Raji (cell line): ENCODE measurements around the gene TMEM87B.

Experiments
- POLR2A ChIP-seq: IDR thresholded peaks from 2 replicates; pipeline ENCODE4 v1.6.1; 2011; ENCODE audit warnings: low read depth, low read length, control low read depth; ENCODE audit not compliant: insufficient read depth

TMEM87B gene

DNA sequence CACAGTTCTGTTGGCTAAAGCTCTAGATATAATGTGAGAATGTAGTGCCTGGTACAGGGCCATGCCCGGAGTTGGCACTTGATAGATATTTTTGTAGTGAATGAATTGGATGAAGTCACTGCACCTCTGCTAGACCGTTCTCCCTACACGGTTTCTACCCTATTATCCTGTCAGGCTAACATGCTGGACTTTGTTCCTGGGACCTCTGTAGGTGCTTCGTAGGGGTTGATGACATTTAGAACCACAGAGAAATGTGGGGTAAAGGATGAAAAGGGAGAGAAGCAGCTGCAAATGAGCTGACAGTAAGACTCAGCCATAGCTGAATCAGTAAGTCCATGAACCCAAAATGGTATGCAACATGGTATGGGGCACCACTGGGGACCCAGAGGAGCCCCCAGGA is 79.1 kb downstream of the TMEM87B start:
- no peak for TF ChIP-seq POLR2A

DNA sequence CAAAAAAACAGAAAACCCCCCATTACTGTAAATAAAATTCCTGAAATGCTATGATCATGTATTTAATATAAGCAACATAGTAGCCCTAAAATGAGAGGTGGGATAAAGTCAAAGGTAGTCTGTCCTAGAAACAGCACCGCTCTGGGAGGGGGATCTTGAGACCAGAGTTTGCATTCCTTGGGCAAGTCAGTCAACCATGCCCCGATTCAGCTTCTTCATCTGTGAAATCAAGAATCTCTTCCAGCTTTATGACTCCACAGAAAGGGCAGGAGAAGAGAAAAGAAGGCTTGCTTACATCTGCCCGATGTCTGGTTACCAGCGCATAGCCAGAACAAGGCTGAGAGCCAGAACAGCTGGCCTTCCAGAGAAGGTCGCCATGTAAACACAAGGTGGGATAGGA is 81.0 kb downstream of the TMEM87B start:
- TF ChIP-seq POLR2A = no peak

DNA sequence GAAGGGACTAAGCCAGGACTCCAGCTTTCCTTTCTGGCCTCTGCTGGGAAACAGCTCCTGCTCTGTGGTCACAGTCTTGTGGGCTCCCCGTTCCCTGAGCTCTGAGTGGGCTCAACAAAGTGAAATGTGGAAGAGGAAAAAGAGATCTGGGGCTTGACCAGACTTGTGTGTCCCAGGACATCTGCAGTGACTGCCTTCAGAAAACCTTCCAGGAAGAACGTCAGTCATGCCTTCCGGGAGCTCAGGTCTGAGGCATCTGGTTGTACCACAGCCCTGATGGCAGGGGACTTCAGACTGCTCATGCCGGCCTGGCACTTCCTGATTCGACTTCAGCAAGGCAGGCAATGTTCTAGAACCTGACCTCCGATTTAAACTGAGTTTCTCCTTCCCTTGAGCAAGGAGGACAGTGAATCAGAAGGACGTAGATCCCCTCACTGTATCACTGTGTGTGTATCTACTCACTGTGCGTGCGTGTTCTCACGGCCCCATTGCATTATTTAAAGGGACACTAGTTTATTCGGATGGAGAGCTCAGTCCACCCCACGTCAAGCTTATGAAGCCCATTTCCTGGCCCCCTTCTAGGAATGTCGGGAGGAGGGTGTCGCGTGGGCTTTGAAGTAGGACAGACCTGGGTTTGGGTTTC is 82.6 kb downstream of the TMEM87B start:
- no peak for TF ChIP-seq POLR2A

DNA sequence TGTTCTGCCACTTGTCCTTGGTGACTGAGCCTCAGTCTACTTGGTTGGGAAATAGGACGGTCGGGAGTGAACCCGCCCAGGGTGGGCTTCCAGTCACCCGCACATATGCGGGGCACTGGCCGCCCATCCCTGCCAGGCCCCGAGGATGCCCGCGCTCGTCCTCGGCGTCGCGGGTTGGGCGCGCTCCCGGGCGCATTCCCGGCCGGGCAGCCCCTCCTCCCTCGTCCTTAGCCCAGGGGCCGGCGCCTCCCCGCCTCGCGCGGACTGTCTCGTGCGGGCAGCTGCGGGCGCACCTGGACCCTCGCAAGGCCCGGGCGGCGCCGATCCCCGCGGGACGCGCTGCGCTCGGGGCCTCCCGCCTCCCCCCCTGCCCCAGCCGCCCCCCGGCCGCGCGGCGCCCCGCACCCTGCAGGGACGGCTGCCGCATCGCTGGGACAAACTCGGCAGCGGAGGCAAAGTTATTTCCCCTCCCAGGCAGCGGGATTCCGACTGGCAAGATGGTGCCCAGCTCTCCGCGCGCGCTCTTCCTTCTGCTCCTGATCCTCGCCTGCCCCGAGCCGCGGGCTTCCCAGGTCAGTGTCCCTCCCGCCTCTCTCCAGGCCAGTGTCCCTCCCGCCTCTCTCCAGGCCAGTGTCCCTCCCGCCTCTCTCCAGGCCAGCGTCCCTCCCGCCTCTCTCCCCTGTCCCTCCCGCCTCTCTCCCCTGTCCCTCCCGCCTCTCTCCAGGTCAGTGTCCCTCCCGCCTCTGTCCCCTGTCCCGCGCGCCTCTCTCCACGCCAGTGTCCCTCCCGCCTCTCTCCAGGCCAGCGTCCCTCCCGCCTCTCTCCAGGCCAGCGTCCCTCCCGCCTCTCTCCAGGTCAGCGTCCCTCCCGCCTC is 83.3 kb downstream of the TMEM87B start, which contains the start of gene FBLN7:
Gene FBLN7, plus strand, starts transcription at position 227 of the 874 bp plus-strand sequence. Its CDS starts 271 bp downstream, at position 498.
- TF ChIP-seq POLR2A = no peak

DNA sequence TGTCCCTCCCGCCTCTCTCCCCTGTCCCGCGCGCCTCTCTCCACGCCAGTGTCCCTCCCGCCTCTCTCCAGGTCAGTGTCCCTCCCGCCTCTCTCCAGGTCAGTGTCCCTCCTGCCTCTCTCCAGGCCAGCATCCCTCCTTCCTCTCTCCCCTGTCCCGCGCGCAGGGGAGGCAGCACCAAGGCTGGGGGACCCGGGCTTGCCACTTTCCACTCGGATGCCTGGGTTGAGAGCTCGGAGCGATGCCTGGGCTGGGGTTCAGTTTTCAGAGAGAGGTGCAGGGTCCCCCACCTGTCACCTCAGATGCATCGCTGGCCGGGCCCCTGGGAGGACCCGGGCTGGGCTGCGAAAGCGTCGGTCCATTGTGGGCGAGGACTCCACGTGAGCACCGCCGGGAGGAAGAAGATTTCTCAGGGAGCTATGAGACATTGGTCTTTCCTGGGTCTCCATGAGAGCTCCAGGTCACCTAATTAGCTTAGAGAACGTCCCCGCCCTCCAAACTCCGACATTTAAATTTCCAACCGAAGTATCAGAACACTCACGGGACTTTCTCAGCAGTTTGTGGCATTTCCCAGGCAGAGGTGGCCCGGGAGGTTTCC is 85.2 kb downstream of the TMEM87B start:
- no peak for TF ChIP-seq POLR2A

DNA sequence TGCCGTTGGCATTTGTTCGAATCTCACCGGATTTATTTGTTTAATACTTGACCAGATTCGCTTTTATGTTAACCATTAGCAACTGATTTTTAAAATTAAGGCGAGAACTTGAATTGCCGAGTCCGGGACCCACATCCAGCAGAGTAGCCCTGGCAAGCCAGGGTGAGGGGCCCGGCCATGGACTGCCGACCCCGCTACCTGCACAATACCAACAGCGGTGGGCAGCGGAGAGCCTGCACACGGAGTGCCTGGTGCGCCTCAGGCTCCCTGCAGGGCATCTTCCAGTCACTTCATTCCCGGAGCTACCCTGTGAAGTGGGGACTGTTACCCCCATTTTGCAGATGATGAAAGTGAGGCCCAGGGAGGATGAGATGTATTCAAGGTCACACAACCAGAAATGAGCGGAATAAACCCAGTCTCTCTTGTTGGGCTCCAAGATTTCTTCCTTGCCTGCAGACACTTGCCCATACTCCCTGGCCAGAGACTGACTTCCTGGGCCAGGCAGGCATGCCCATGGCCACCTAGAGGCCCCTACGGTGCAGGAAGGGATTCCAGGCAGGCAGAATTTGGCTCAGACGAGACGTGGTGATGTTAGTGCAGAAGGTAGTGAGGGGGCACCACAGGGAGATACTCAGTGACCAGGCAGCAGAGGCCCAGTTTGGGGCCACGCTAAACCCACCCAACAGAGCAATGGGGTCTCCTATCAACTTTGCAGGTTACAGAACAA is 86.0 kb downstream of the TMEM87B start:
- TF ChIP-seq POLR2A = no peak

DNA sequence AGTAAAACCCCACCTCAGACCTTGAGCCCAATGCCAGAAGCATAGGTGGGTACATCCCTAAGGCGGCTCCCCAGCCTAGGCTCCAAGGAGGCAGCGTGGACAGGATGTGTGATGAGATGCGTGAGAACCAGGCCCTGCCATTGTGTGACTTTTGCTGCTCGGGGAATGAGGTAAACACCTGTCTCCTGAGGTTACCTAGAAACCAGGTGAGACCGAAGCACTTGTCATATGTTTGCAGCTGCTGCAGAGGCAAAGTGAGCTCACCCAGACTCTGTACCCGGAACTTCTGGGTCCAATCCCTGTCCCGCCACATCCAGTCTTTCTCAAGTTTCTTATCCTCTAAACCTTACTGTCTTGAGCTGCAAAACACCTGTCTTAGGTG is 86.5 kb downstream of the TMEM87B start:
- TF ChIP-seq POLR2A = no peak

DNA sequence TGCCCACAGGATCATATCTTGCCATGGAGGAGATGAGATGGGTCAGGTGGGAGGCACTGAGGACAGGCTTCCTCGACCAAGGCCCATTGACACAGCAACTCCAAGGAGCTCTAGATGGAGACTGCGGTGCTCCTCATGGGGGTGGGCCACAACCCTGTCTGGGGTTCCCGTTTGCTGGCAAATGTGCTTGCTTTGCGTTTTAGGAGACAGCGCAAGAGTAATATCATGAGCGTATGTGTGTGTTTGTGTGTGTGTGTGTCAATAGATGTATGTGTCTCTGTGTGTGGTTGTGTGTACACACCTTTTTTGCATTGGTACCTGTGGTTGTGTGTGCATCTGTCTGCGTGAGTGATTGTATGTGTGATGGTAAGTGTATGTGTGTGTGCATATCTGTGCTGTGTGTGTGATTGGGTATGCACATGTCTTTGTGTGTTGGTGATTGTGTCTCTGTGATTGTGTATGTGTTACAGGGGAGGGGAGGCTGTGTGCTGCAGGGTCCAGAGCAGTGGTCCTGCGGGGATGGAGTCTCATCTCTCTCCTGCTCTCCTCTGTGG is 87.5 kb downstream of the TMEM87B start:
- no peak for TF ChIP-seq POLR2A

DNA sequence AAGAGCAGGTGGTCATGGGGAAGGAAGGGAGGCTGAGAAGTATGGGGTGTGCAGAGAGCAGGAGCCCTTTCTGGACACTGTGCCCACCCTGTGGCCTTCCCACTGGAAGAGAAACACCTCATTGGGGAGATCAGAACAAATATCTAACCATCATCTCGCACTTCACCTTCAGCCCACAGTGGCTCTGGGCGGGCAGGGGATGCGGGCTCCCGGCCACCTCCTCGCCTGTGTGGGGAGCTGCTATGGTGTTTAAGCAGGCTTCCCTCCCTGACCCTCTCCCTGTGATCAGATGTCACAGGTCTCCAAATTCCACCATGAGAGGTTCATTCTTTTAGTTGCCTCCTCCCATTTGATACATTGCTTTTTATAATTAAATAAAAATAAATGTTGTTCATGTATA is 88.1 kb downstream of the TMEM87B start:
- TF ChIP-seq POLR2A = no peak

DNA sequence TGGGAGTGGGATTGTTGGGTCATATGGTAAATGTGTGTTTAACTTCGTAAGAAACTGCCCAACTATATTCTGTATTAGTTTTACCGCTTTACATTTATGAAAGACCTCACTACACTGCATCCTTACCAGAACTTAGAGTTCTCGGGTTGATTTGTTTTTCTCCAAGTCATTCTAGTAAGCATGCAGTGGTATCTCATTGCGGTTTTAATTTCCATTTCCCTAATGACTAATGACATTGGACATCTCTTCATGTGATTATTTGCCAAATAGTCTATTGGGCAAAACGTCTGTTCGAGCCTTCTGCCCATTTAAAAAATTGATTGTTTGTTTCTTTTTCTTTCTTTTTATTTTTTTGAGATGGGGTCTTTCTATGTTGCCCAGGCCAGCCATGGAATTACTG is 89.9 kb downstream of the TMEM87B start:
- TF ChIP-seq POLR2A = no peak

DNA sequence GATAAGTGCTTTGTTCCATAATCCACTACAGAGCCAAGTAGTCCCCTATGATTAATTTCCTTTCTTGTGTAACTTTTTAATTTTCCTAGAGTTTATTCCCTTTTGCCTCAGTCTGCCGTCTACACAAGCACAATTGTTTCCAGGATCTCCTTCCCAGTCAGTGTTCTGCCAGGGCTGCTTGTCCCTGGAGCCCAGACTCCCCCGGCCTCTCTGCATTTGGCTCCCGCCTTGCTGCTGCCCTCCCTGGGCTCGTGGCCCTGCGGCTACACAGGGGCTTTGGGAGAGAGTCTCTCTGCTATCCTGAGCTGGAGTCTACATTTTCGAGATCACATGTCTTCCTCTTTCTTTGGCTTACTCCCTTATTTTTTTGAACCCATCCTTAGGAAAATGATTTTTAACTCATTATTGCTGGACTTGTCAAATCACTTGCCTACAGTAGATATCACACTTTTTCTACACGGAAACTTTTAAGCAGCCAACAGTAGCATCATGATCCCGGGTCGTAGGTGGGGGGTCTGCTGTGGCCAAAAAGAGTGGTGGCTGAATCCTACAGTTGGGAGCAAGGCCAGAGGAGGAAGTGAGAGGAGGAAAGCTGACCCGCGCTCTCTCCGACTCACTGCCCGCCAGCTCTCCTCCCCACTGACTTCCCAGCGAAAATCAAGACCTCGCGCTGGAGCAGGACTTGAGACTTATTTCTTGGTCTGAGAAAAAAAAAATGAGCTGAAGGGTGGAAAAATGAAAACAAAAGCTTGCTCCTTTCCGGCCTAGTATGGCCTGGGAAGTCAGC is 92.5 kb downstream of the TMEM87B start:
- TF ChIP-seq POLR2A = no peak

DNA sequence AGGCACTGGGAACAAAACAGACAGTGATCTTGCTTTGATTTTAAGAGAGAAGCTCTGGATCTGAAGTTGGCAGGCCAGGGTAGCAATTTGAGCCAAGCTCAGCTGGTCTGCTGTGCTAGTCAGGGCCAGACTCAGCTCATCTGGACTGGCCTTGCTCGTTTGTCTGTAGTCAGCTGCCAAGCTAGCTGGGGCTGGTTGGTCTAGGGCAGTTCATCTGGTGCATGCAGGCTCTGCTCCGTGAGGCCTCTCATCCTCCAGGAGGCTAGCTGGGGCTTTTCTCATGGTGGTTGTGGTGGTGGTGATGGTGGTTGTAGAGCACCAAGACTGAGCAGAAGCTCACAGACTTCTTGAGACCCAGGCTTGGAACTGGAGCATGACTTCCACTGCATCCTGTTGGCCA is 93.4 kb downstream of the TMEM87B start:
- TF ChIP-seq POLR2A = no peak

DNA sequence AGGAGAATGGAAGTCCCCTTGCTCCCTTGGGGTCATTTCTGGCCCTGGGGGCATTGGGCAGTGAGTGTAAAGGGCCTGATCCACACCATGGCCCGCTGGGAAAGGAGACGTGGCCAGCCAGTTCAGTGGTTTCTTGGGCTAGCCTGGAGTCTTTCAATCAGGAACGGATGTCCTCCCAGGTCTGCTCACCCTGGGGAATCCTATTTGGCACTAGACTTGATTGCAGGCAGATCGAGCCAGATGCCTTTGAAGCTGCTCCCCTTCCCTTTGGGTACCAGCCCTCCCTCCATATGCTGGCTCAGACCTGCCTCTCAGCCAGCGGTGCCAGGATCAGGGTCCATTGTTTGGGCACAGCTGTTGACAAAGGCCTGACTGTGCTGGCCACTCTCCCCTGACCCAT is 94.1 kb downstream of the TMEM87B start:
- no peak for TF ChIP-seq POLR2A

DNA sequence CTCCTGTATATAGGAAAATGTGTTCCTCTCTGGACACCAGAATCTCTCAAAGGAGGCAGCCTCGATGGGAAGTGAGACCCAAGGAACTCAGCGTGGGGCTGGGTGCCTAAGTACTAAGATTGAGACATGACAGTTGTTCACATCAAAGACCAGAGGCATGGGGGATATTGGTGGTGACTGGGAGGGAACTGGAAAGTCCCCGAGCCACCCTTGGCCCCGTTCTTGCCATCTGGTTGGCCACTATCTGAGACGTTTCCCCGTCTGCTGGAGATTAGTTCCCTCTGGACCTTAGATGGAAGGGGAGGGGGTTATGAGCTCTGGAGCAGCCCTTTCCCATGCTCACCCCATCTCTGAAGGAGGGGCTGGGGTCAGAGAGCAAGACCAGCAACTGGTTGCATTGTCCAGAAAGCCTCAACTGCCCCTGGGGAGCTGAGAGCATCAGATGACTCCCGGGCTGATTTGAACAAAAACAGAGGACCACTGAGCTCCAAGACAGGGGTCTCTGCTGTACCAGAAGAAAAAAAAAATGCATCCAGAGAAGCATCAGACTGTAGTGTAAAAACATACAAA is 94.9 kb downstream of the TMEM87B start:
- no peak for TF ChIP-seq POLR2A

DNA sequence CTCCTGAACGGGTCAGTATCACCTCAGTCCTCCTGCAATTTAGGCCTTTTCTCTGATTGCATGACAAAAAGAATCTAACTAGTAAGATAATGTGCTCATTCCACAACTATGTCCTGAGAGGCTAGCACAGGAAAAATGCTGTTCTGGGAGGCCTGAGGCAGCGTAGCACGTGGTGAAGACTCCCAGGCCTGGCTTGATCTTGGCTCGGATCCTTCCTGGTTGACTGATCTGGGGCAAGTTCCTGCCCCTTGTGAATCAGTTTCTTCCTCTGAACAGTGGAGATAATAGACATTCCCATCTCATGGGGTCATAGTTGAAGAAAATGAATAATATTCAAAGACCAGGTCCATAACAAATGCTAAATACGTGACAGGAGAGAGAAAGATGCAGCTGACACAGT is 95.4 kb downstream of the TMEM87B start:
- TF ChIP-seq POLR2A = no peak

DNA sequence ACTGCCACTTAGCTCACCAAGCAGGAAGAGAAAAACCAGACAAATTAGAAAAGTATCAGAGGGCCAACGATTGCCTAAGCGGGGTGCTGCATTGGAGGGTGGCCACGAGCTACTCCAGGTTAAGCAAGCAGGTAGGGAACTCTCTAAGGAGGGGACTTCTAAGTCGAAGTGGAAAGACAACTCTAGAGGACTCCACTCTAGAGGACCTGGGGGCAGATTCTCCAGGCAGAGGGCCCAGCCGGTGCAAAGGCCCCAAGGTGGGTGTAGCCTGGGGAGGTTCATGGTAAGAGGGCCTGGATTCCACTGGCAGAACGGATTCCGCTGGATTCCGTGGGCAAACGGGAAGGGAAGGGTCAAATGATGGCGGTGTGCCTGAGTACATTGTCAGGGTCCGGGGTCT is 95.8 kb downstream of the TMEM87B start:
- no peak for TF ChIP-seq POLR2A
